ENCODE measurements around the gene CEP250.
"Not testable (repeated sequence)": the region's sequence is repeated elsewhere in the genome, so short reads cannot be mapped to it uniquely, and the experiment has no call there.

Gene CEP250

GRCh38 chr20:35517767-35518166, 62.4 kb downstream of the CEP250 start:
- not testable (repeated sequence) for DNase-seq (ENCODE audit: low read depth in 1 of 2, low spot score in 1 of 2)

GRCh38 chr20:35518955-35519354, 63.6 kb downstream of the CEP250 start:
- no peak for DNase-seq (ENCODE audit: low read depth in 1 of 2, low spot score in 1 of 2)

- DNase-seq (ENCODE audit: low read depth in 1 of 2, low spot score in 1 of 2) = no peak
Observed at GRCh38 chr20:35523298-35523888, 68.0 kb downstream of the CEP250 start.

- DNase-seq (ENCODE audit: low read depth in 1 of 2, low spot score in 1 of 2) = no peak
Observed at GRCh38 chr20:35525639-35526038, 70.2 kb downstream of the CEP250 start.

- no peak for DNase-seq (ENCODE audit: low read depth in 1 of 2, low spot score in 1 of 2)
Observed at GRCh38 chr20:35527122-35527769, 71.8 kb downstream of the CEP250 start.

GRCh38 chr20:35529552-35529951, 74.2 kb downstream of the CEP250 start, which contains the start of gene C20orf173:
Gene C20orf173, minus strand, starts transcription at chr20:35529652. Its CDS starts 279 bp downstream, at chr20:35529373.
- DNase-seq (ENCODE audit: low read depth in 1 of 2, low spot score in 1 of 2) = no peak

- DNase-seq (ENCODE audit: low read depth in 1 of 2, low spot score in 1 of 2) = no peak
Observed at GRCh38 chr20:35539756-35540212, 84.4 kb downstream of the CEP250 start.

GRCh38 chr20:35541118-35541782, 85.9 kb downstream of the CEP250 start:
- DNase-seq (ENCODE audit: low read depth in 1 of 2, low spot score in 1 of 2) = no peak

GRCh38 chr20:35541783-35542662, 86.6 kb downstream of the CEP250 start, which contains the start of gene ERGIC3:
Gene ERGIC3, plus strand, starts transcription at chr20:35542078. Its CDS starts 20 bp downstream, at chr20:35542098.
- peak; percentile 93 to 96 for DNase-seq (ENCODE audit: low read depth in 1 of 2, low spot score in 1 of 2)

GRCh38 chr20:35542990-35543389, 87.6 kb downstream of the CEP250 start:
- DNase-seq (ENCODE audit: low read depth in 1 of 2, low spot score in 1 of 2) = no peak

- DNase-seq (ENCODE audit: low read depth in 1 of 2, low spot score in 1 of 2) = no peak
Observed at GRCh38 chr20:35544436-35544835, 89.0 kb downstream of the CEP250 start.

- DNase-seq (ENCODE audit: low read depth in 1 of 2, low spot score in 1 of 2) = not testable (repeated sequence)
Observed at GRCh38 chr20:35544941-35545340, 89.5 kb downstream of the CEP250 start.

- DNase-seq (ENCODE audit: low read depth in 1 of 2, low spot score in 1 of 2) = no peak
Observed at GRCh38 chr20:35546127-35546526, 90.7 kb downstream of the CEP250 start.

GRCh38 chr20:35547329-35547728, 91.9 kb downstream of the CEP250 start:
- no peak for DNase-seq (ENCODE audit: low read depth in 1 of 2, low spot score in 1 of 2)

GRCh38 chr20:35551503-35551902, 96.1 kb downstream of the CEP250 start:
- no peak for DNase-seq (ENCODE audit: low read depth in 1 of 2, low spot score in 1 of 2)

GRCh38 chr20:35552914-35553313, 97.5 kb downstream of the CEP250 start:
- DNase-seq (ENCODE audit: low read depth in 1 of 2, low spot score in 1 of 2) = no peak

GRCh38 chr20:35555461-35555860, 100.1 kb downstream of the CEP250 start:
- not testable (repeated sequence) for DNase-seq (ENCODE audit: low read depth in 1 of 2, low spot score in 1 of 2)

- no peak for DNase-seq (ENCODE audit: low read depth in 1 of 2, low spot score in 1 of 2)
Observed at GRCh38 chr20:35555951-35556645, 100.7 kb downstream of the CEP250 start.

- DNase-seq (ENCODE audit: low read depth in 1 of 2, low spot score in 1 of 2) = no peak
Observed at GRCh38 chr20:35556871-35557270, 101.5 kb downstream of the CEP250 start.

GRCh38 chr20:35558451-35558850, 103.1 kb downstream of the CEP250 start:
- no peak for DNase-seq (ENCODE audit: low read depth in 1 of 2, low spot score in 1 of 2)

Data from stimulated activated CD4-positive, alpha-beta T cell treated with anti-CD3 and anti-CD28 coated beads, Interleukin-15, amount 100 ng/mL, for 1 hour (primary cell).